ENCODE data around the gene MAN2A2.

The MAN2A2 gene

GRCh38 chr15:90938261-90938660 is 35.2 kb downstream of the MAN2A2 start:
- Histone ChIP-seq H3K14ac (ENCODE audit: low read length) (no peak overlapping the region), H2AK5ac (ENCODE audit: low read length) (no peak overlapping the region), H3K18ac (ENCODE audit: low read length) (no peak overlapping the region), H3K27ac (ENCODE audit: low read depth, low read length) (no peak overlapping the region), H4K91ac (ENCODE audit: low read depth, low read length) (no peak overlapping the region), H4K12ac (ENCODE audit: low read depth, low read length) (no peak overlapping the region), H3K79me2 (ENCODE audit: control insufficient read depth, insufficient read depth, low read length, poor library complexity) (peaks cover 7% of the 10 kb centered on the region), H3K9ac (ENCODE audit: low read length) (no peak overlapping the region), H3K4me1 (ENCODE audit: control insufficient read depth in 1 of 2, insufficient read depth in 2 of 2, low read length in 2 of 2) (peaks cover 8 to 14% of the 10 kb centered on the region in 2 experiments), H3K79me1 (ENCODE audit: low read length) (peaks cover 5% of the 10 kb centered on the region), H3K23ac (ENCODE audit: low read length) (no peak overlapping the region), H3K4me2 (ENCODE audit: low read length) (no peak overlapping the region), H3K4ac (ENCODE audit: low read depth, low read length) (no peak overlapping the region), H2BK120ac (ENCODE audit: insufficient read depth, low read length, poor library complexity) (no peak overlapping the region), H4K8ac (ENCODE audit: low read depth, low read length) (no peak overlapping the region), H2AFZ (ENCODE audit: insufficient read depth, low read length, poor library complexity) (no peak overlapping the region), H3K27me3 (ENCODE audit: insufficient read depth, low read length) (no peaks in the 10 kb centered on the region), H2BK12ac (ENCODE audit: low read length) (no peak overlapping the region), H3K36me3 (ENCODE audit: control insufficient read depth in 1 of 2, insufficient read depth in 2 of 2, low read length in 2 of 2) (peaks cover 42 to 43% of the 10 kb centered on the region in 2 experiments), H3K9me3 (ENCODE audit: insufficient read depth, low read depth, low read length) (no peaks in the 10 kb centered on the region), H2BK5ac (ENCODE audit: low read depth, low read length, poor library complexity) (no peak overlapping the region), H3K4me3 (ENCODE audit: low read depth, low read length) (no peak overlapping the region)
- no CpG with 5 or more reads among the region's 5 CpGs for WGBS (ENCODE audit: extremely low coverage, insufficient coverage, insufficient read length)
- DNase-seq, result no peak

GRCh38 chr15:90939756-90940155 is 36.7 kb downstream of the MAN2A2 start:
- Histone ChIP-seq H3K9ac (ENCODE audit: low read length) (no peak overlapping the region), H3K4me1 (ENCODE audit: control insufficient read depth in 1 of 2, insufficient read depth in 2 of 2, low read length in 2 of 2) (peaks cover 8 to 10% of the 10 kb centered on the region in 2 experiments), H3K23ac (ENCODE audit: low read length) (no peak overlapping the region), H4K8ac (ENCODE audit: low read depth, low read length) (no peak overlapping the region), H2AK5ac (ENCODE audit: low read length) (no peak overlapping the region), H2BK5ac (ENCODE audit: low read depth, low read length, poor library complexity) (no peak overlapping the region), H3K79me2 (ENCODE audit: control insufficient read depth, insufficient read depth, low read length, poor library complexity) (peaks cover 7% of the 10 kb centered on the region), H3K9me3 (ENCODE audit: insufficient read depth, low read depth, low read length) (no peaks in the 10 kb centered on the region), H2BK120ac (ENCODE audit: insufficient read depth, low read length, poor library complexity) (no peak overlapping the region), H3K36me3 (ENCODE audit: control insufficient read depth in 1 of 2, insufficient read depth in 2 of 2, low read length in 2 of 2) (peaks cover 55 to 57% of the 10 kb centered on the region in 2 experiments), H3K79me1 (ENCODE audit: low read length) (peaks cover 5% of the 10 kb centered on the region), H3K27ac (ENCODE audit: low read depth, low read length) (no peak overlapping the region), H3K18ac (ENCODE audit: low read length) (no peak overlapping the region), H4K91ac (ENCODE audit: low read depth, low read length) (no peak overlapping the region), H3K14ac (ENCODE audit: low read length) (no peak overlapping the region), H3K4ac (ENCODE audit: low read depth, low read length) (no peak overlapping the region), H4K12ac (ENCODE audit: low read depth, low read length) (no peak overlapping the region), H3K27me3 (ENCODE audit: insufficient read depth, low read length) (no peaks in the 10 kb centered on the region), H3K4me3 (ENCODE audit: low read depth, low read length) (no peak overlapping the region), H2AFZ (ENCODE audit: insufficient read depth, low read length, poor library complexity) (no peak overlapping the region), H3K4me2 (ENCODE audit: low read length) (no peak overlapping the region), H2BK12ac (ENCODE audit: low read length) (no peak overlapping the region)
- DNase-seq, result no peak
- WGBS (ENCODE audit: extremely low coverage, insufficient coverage, insufficient read length), result no CpG with 5 or more reads among the region's 7 CpGs

DNA sequence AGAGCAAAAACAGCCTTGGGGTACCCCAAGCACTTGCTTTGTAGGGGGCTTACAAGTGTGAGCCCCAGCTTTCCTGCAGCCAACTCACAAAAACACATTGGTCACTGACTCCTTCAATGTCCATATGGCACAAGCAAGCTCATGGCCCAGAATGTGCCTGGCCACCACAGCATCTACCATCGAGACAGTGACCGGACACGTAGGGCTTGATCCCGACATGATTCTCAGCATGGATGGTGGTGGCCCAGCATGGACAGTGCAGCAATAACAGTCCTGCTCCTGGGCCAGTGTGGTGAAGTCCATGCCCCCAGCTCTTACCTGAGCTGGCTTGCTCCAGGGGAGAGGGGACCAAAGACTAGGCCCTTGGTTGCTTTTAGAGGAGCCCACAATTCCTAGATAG is 37.9 kb downstream of the MAN2A2 start:
- no peak overlapping the region for H4K8ac ChIP-seq (ENCODE audit: low read depth, low read length)
- H3K4me3 ChIP-seq (ENCODE audit: low read depth, low read length), result no peak overlapping the region
- H4K91ac ChIP-seq (ENCODE audit: low read depth, low read length), result no peak overlapping the region
- no peak overlapping the region for H2BK5ac ChIP-seq (ENCODE audit: low read depth, low read length, poor library complexity)
- H3K23ac ChIP-seq (ENCODE audit: low read length), result no peak overlapping the region
- no peak for DNase-seq
- no peaks in the 10 kb centered on the region for H3K79me1 ChIP-seq (ENCODE audit: low read length)
- H3K18ac ChIP-seq (ENCODE audit: low read length), result no peak overlapping the region
- peaks cover 3 to 4% of the 10 kb centered on the region in 2 experiments for H3K4me1 ChIP-seq (ENCODE audit: control insufficient read depth in 1 of 2, insufficient read depth in 2 of 2, low read length in 2 of 2)
- H3K27ac ChIP-seq (ENCODE audit: low read depth, low read length), result no peak overlapping the region
- H3K4me2 ChIP-seq (ENCODE audit: low read length), result no peak overlapping the region
- H3K9ac ChIP-seq (ENCODE audit: low read length), result no peak overlapping the region
- no peak overlapping the region for H3K14ac ChIP-seq (ENCODE audit: low read length)
- no peak overlapping the region for H2AFZ ChIP-seq (ENCODE audit: insufficient read depth, low read length, poor library complexity)
- H3K4ac ChIP-seq (ENCODE audit: low read depth, low read length), result no peak overlapping the region
- H4K12ac ChIP-seq (ENCODE audit: low read depth, low read length), result no peak overlapping the region
- no peaks in the 10 kb centered on the region for H3K79me2 ChIP-seq (ENCODE audit: control insufficient read depth, insufficient read depth, low read length, poor library complexity)
- no peaks in the 10 kb centered on the region for H3K9me3 ChIP-seq (ENCODE audit: insufficient read depth, low read depth, low read length)
- no peak overlapping the region for H2BK12ac ChIP-seq (ENCODE audit: low read length)
- WGBS (ENCODE audit: extremely low coverage, insufficient coverage, insufficient read length), result no CpG with 5 or more reads among the region's 4 CpGs
- no peaks in the 10 kb centered on the region for H3K27me3 ChIP-seq (ENCODE audit: insufficient read depth, low read length)
- H3K36me3 ChIP-seq (ENCODE audit: control insufficient read depth in 1 of 2, insufficient read depth in 2 of 2, low read length in 2 of 2), result peaks cover 59 to 65% of the 10 kb centered on the region in 2 experiments
- H2AK5ac ChIP-seq (ENCODE audit: low read length), result no peak overlapping the region
- no peak overlapping the region for H2BK120ac ChIP-seq (ENCODE audit: insufficient read depth, low read length, poor library complexity)

GRCh38 chr15:90942354-90943120 is 39.4 kb downstream of the MAN2A2 start:
- no peak overlapping the region for H3K9ac ChIP-seq (ENCODE audit: low read length)
- H4K8ac ChIP-seq (ENCODE audit: low read depth, low read length), result no peak overlapping the region
- no peak overlapping the region for H3K4ac ChIP-seq (ENCODE audit: low read depth, low read length)
- no peak overlapping the region for H4K91ac ChIP-seq (ENCODE audit: low read depth, low read length)
- H2BK12ac ChIP-seq (ENCODE audit: low read length), result no peak overlapping the region
- H2BK120ac ChIP-seq (ENCODE audit: insufficient read depth, low read length, poor library complexity), result no peak overlapping the region
- no peak overlapping the region for H3K27ac ChIP-seq (ENCODE audit: low read depth, low read length)
- H3K79me2 ChIP-seq (ENCODE audit: control insufficient read depth, insufficient read depth, low read length, poor library complexity), result no peaks in the 10 kb centered on the region
- no peaks in the 10 kb centered on the region for H3K9me3 ChIP-seq (ENCODE audit: insufficient read depth, low read depth, low read length)
- H2AFZ ChIP-seq (ENCODE audit: insufficient read depth, low read length, poor library complexity), result no peak overlapping the region
- H3K4me3 ChIP-seq (ENCODE audit: low read depth, low read length), result no peak overlapping the region
- H3K18ac ChIP-seq (ENCODE audit: low read length), result no peak overlapping the region
- no peaks in the 10 kb centered on the region for H3K79me1 ChIP-seq (ENCODE audit: low read length)
- H2AK5ac ChIP-seq (ENCODE audit: low read length), result no peak overlapping the region
- H3K27me3 ChIP-seq (ENCODE audit: insufficient read depth, low read length), result no peaks in the 10 kb centered on the region
- H3K4me1 ChIP-seq (ENCODE audit: control insufficient read depth in 1 of 2, insufficient read depth in 2 of 2, low read length in 2 of 2), result no peaks in the 10 kb centered on the region
- no peak overlapping the region for H2BK5ac ChIP-seq (ENCODE audit: low read depth, low read length, poor library complexity)
- no CpG with 5 or more reads among the region's 12 CpGs for WGBS (ENCODE audit: extremely low coverage, insufficient coverage, insufficient read length)
- no peak overlapping the region for H3K4me2 ChIP-seq (ENCODE audit: low read length)
- no peak for DNase-seq
- H4K12ac ChIP-seq (ENCODE audit: low read depth, low read length), result no peak overlapping the region
- no peak overlapping the region for H3K23ac ChIP-seq (ENCODE audit: low read length)
- peaks cover 71 to 74% of the 10 kb centered on the region in 2 experiments for H3K36me3 ChIP-seq (ENCODE audit: control insufficient read depth in 1 of 2, insufficient read depth in 2 of 2, low read length in 2 of 2)
- no peak overlapping the region for H3K14ac ChIP-seq (ENCODE audit: low read length)
